Measurements from ENCODE around the gene AGRN.

The AGRN gene

GRCh38 chr1:1033009-1033587, 13.2 kb downstream of the AGRN start:
- no peaks in the 10 kb centered on the region for H3K36me3 ChIP-seq (ENCODE audit: control insufficient read depth in 2 of 2, insufficient read depth in 2 of 2, low read length in 2 of 2)
- H3K9ac ChIP-seq (ENCODE audit: low read length in 2 of 2): no peak overlapping the region
- no peak overlapping the region for H3K27ac ChIP-seq (ENCODE audit: low read length)
- peak overlapping the region in 1 of 2 donors; percentile 67 for H3K4me3 ChIP-seq (ENCODE audit: low read length in 2 of 2)
- peaks cover 16% of the 10 kb centered on the region for H3K4me1 ChIP-seq (ENCODE audit: control insufficient read depth, insufficient read depth, low read length)
- H3K27me3 ChIP-seq (ENCODE audit: control insufficient read depth in 1 of 2, insufficient read depth in 2 of 2, low read length in 2 of 2): peaks cover 7 to 22% of the 10 kb centered on the region in 2 donors
- H3K9me3 ChIP-seq (ENCODE audit: control insufficient read depth in 2 of 2, low read length in 2 of 2): no peaks in the 10 kb centered on the region

- no peak overlapping the region for H3K27ac ChIP-seq (ENCODE audit: low read length)
- no peaks in the 10 kb centered on the region for H3K36me3 ChIP-seq (ENCODE audit: control insufficient read depth in 2 of 2, insufficient read depth in 2 of 2, low read length in 2 of 2)
- peaks cover 9 to 22% of the 10 kb centered on the region in 2 donors for H3K27me3 ChIP-seq (ENCODE audit: control insufficient read depth in 1 of 2, insufficient read depth in 2 of 2, low read length in 2 of 2)
- peak overlapping the region in 1 of 2 donors; percentile 61 for H3K4me3 ChIP-seq (ENCODE audit: low read length in 2 of 2)
- peaks cover 18% of the 10 kb centered on the region for H3K4me1 ChIP-seq (ENCODE audit: control insufficient read depth, insufficient read depth, low read length)
- no peaks in the 10 kb centered on the region for H3K9me3 ChIP-seq (ENCODE audit: control insufficient read depth in 2 of 2, low read length in 2 of 2)
- H3K9ac ChIP-seq (ENCODE audit: low read length in 2 of 2): no peak overlapping the region
Measured at GRCh38 chr1:1033731-1034438, 14.0 kb downstream of the AGRN start.

- H3K27ac ChIP-seq (ENCODE audit: low read length): no peak overlapping the region
- H3K4me1 ChIP-seq (ENCODE audit: control insufficient read depth, insufficient read depth, low read length): peaks cover 18% of the 10 kb centered on the region
- no peaks in the 10 kb centered on the region for H3K9me3 ChIP-seq (ENCODE audit: control insufficient read depth in 2 of 2, low read length in 2 of 2)
- H3K9ac ChIP-seq (ENCODE audit: low read length in 2 of 2): no peak overlapping the region
- no peak overlapping the region for H3K4me3 ChIP-seq (ENCODE audit: low read length in 2 of 2)
- no peaks in the 10 kb centered on the region for H3K36me3 ChIP-seq (ENCODE audit: control insufficient read depth in 2 of 2, insufficient read depth in 2 of 2, low read length in 2 of 2)
- peaks cover 9 to 22% of the 10 kb centered on the region in 2 donors for H3K27me3 ChIP-seq (ENCODE audit: control insufficient read depth in 1 of 2, insufficient read depth in 2 of 2, low read length in 2 of 2)
Measured at GRCh38 chr1:1034439-1034781, 14.5 kb downstream of the AGRN start.

GRCh38 chr1:1035291-1035943, 15.5 kb downstream of the AGRN start:
- H3K36me3 ChIP-seq (ENCODE audit: control insufficient read depth in 2 of 2, insufficient read depth in 2 of 2, low read length in 2 of 2): no peaks in the 10 kb centered on the region
- H3K27ac ChIP-seq (ENCODE audit: low read length): no peak overlapping the region
- peaks cover 27% of the 10 kb centered on the region for H3K4me1 ChIP-seq (ENCODE audit: control insufficient read depth, insufficient read depth, low read length)
- no peak overlapping the region for H3K4me3 ChIP-seq (ENCODE audit: low read length in 2 of 2)
- no peak overlapping the region for H3K9ac ChIP-seq (ENCODE audit: low read length in 2 of 2)
- H3K27me3 ChIP-seq (ENCODE audit: control insufficient read depth in 1 of 2, insufficient read depth in 2 of 2, low read length in 2 of 2): peaks cover 9 to 22% of the 10 kb centered on the region in 2 donors
- no peaks in the 10 kb centered on the region for H3K9me3 ChIP-seq (ENCODE audit: control insufficient read depth in 2 of 2, low read length in 2 of 2)

GRCh38 chr1:1037366-1038327, 17.7 kb downstream of the AGRN start:
- Histone ChIP-seq H3K4me1 (ENCODE audit: control insufficient read depth, insufficient read depth, low read length) (peaks cover 26% of the 10 kb centered on the region), H3K4me3 (ENCODE audit: low read length in 2 of 2) (no peak overlapping the region), H3K36me3 (ENCODE audit: control insufficient read depth in 2 of 2, insufficient read depth in 2 of 2, low read length in 2 of 2) (no peaks in the 10 kb centered on the region), H3K27ac (ENCODE audit: low read length) (no peak overlapping the region), H3K9me3 (ENCODE audit: control insufficient read depth in 2 of 2, low read length in 2 of 2) (no peaks in the 10 kb centered on the region), H3K9ac (ENCODE audit: low read length in 2 of 2) (no peak overlapping the region), H3K27me3 (ENCODE audit: control insufficient read depth in 1 of 2, insufficient read depth in 2 of 2, low read length in 2 of 2) (peaks cover 4 to 17% of the 10 kb centered on the region in 2 donors)

- H3K9me3 ChIP-seq (ENCODE audit: control insufficient read depth in 2 of 2, low read length in 2 of 2): no peaks in the 10 kb centered on the region
- H3K4me3 ChIP-seq (ENCODE audit: low read length in 2 of 2): no peak overlapping the region
- H3K27me3 ChIP-seq (ENCODE audit: control insufficient read depth in 1 of 2, insufficient read depth in 2 of 2, low read length in 2 of 2): peaks cover 2 to 9% of the 10 kb centered on the region in 2 donors
- no peak overlapping the region for H3K9ac ChIP-seq (ENCODE audit: low read length in 2 of 2)
- peaks cover 19% of the 10 kb centered on the region for H3K4me1 ChIP-seq (ENCODE audit: control insufficient read depth, insufficient read depth, low read length)
- no peak overlapping the region for H3K27ac ChIP-seq (ENCODE audit: low read length)
- no peaks in the 10 kb centered on the region for H3K36me3 ChIP-seq (ENCODE audit: control insufficient read depth in 2 of 2, insufficient read depth in 2 of 2, low read length in 2 of 2)
Measured at GRCh38 chr1:1038694-1039093, 18.8 kb downstream of the AGRN start.

- Histone ChIP-seq H3K9me3 (ENCODE audit: control insufficient read depth in 2 of 2, low read length in 2 of 2) (no peaks in the 10 kb centered on the region), H3K27me3 (ENCODE audit: control insufficient read depth in 1 of 2, insufficient read depth in 2 of 2, low read length in 2 of 2) (peaks cover 2 to 3% of the 10 kb centered on the region in 2 donors), H3K4me3 (ENCODE audit: low read length in 2 of 2) (no peak overlapping the region), H3K4me1 (ENCODE audit: control insufficient read depth, insufficient read depth, low read length) (peaks cover 13% of the 10 kb centered on the region), H3K27ac (ENCODE audit: low read length) (no peak overlapping the region), H3K36me3 (ENCODE audit: control insufficient read depth in 2 of 2, insufficient read depth in 2 of 2, low read length in 2 of 2) (no peaks in the 10 kb centered on the region), H3K9ac (ENCODE audit: low read length in 2 of 2) (no peak overlapping the region)
Measured at GRCh38 chr1:1039145-1039910, 19.4 kb downstream of the AGRN start.

- Histone ChIP-seq H3K36me3 (ENCODE audit: control insufficient read depth in 2 of 2, insufficient read depth in 2 of 2, low read length in 2 of 2) (no peaks in the 10 kb centered on the region), H3K27me3 (ENCODE audit: control insufficient read depth in 1 of 2, insufficient read depth in 2 of 2, low read length in 2 of 2) (peaks cover 0 to 2% of the 10 kb centered on the region in 2 donors), H3K27ac (ENCODE audit: low read length) (no peak overlapping the region), H3K4me3 (ENCODE audit: low read length in 2 of 2) (peak overlapping the region; percentile 35 to 71), H3K4me1 (ENCODE audit: control insufficient read depth, insufficient read depth, low read length) (peaks cover 13% of the 10 kb centered on the region), H3K9ac (ENCODE audit: low read length in 2 of 2) (peak overlapping the region in 1 of 2 donors; percentile 22), H3K9me3 (ENCODE audit: control insufficient read depth in 2 of 2, low read length in 2 of 2) (no peaks in the 10 kb centered on the region)
Measured at GRCh38 chr1:1040004-1040991, 20.4 kb downstream of the AGRN start.

- no peak overlapping the region for H3K27ac ChIP-seq (ENCODE audit: low read length)
- peak overlapping the region in 1 of 2 donors; percentile 44 for H3K4me3 ChIP-seq (ENCODE audit: low read length in 2 of 2)
Measured at GRCh38 chr1:1041092-1041523, 21.2 kb downstream of the AGRN start.

More at GRCh38 chr1:1041092-1041523, 21.2 kb downstream of the AGRN start:
- H3K36me3 ChIP-seq (ENCODE audit: control insufficient read depth in 2 of 2, insufficient read depth in 2 of 2, low read length in 2 of 2): no peaks in the 10 kb centered on the region
- no peak overlapping the region for H3K9ac ChIP-seq (ENCODE audit: low read length in 2 of 2)
- H3K4me1 ChIP-seq (ENCODE audit: control insufficient read depth, insufficient read depth, low read length): peaks cover 13% of the 10 kb centered on the region
- H3K27me3 ChIP-seq (ENCODE audit: control insufficient read depth in 1 of 2, insufficient read depth in 2 of 2, low read length in 2 of 2): peaks cover 0 to 2% of the 10 kb centered on the region in 2 donors
- H3K9me3 ChIP-seq (ENCODE audit: control insufficient read depth in 2 of 2, low read length in 2 of 2): no peaks in the 10 kb centered on the region

All from stomach smooth muscle (tissue), 2 donors.